HEK293T (cell line): ENCODE measurements around the gene TMEM143.

Source experiments
- BHLHE40 ChIP-seq: fragments of 450-650 bp; IDR thresholded peaks from 2 replicates; pipeline ENCODE4 v1.6.1; 2016; ENCODE audit warnings: mild to moderate bottlenecking, moderate library complexity, borderline replicate concordance
- CTBP1 ChIP-seq: fragments of 450-650 bp; IDR thresholded peaks from 2 replicates; pipeline ENCODE4 v1.6.1; 2016; ENCODE audit warnings: borderline replicate concordance
- ELF4 ChIP-seq: fragments of 450-650 bp; IDR thresholded peaks from 2 replicates; pipeline ENCODE4 v1.6.1; 2017; ENCODE audit warnings: antibody characterized with exemption
- FOXK2 ChIP-seq: fragments of 450-650 bp; IDR thresholded peaks from 2 replicates; pipeline ENCODE4 v1.6.1; 2016; ENCODE audit warnings: mild to moderate bottlenecking
- FOXM1 ChIP-seq: fragments of 450-650 bp; IDR thresholded peaks from 2 replicates; pipeline ENCODE4 v1.6.1; 2017; ENCODE audit warnings: mild to moderate bottlenecking, borderline replicate concordance
- HDGF ChIP-seq: fragments of 450-650 bp; IDR thresholded peaks from 2 replicates; pipeline ENCODE4 v1.6.1; 2017; ENCODE audit warnings: antibody characterized with exemption, borderline replicate concordance
- LEF1 ChIP-seq: fragments of 450-650 bp; IDR thresholded peaks from 2 replicates; pipeline ENCODE4 v1.6.1; 2017; ENCODE audit warnings: mild to moderate bottlenecking, borderline replicate concordance
- NFRKB ChIP-seq: fragments of 450-650 bp; IDR thresholded peaks from 2 replicates; pipeline ENCODE4 v1.6.1; 2016; ENCODE audit warnings: mild to moderate bottlenecking, moderate library complexity
- SP1 ChIP-seq: fragments of 450-650 bp; IDR thresholded peaks from 2 replicates; pipeline ENCODE4 v1.6.1; 2017
- SUZ12 ChIP-seq: fragments of 450-650 bp; IDR thresholded peaks from 2 replicates; pipeline ENCODE4 v1.6.1; 2016; ENCODE audit warnings: mild to moderate bottlenecking
- TARDBP ChIP-seq: fragments of 450-650 bp; IDR thresholded peaks from 2 replicates; pipeline ENCODE4 v1.6.1; 2016
- ZNF384 ChIP-seq: fragments of 450-650 bp; IDR thresholded peaks from 2 replicates; pipeline ENCODE4 v1.6.1; 2016
- TF ChIP-seq, protein P1 (sequence below): fragments of 450-650 bp; IDR thresholded peaks from 2 replicates; pipeline ENCODE4 v1.6.1; 2016

- TF ChIP-seq LEF1 (no peak), FOXK2 (no peak), BHLHE40 (no peak), SUZ12 (no peak), CTBP1 (no peak), TARDBP (no peak), SP1 (no peak), ELF4 (no peak), NFRKB (no peak), ZNF384 (no peak), FOXM1 (no peak), HDGF (no peak)
- TF ChIP-seq, protein P1, sequence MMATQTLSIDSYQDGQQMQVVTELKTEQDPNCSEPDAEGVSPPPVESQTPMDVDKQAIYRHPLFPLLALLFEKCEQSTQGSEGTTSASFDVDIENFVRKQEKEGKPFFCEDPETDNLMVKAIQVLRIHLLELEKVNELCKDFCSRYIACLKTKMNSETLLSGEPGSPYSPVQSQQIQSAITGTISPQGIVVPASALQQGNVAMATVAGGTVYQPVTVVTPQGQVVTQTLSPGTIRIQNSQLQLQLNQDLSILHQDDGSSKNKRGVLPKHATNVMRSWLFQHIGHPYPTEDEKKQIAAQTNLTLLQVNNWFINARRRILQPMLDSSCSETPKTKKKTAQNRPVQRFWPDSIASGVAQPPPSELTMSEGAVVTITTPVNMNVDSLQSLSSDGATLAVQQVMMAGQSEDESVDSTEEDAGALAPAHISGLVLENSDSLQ = no peak
These were observed 79.8 kb downstream of the TMEM143 start for GRCh38 chr19:48283908-48284307.
